HG02763 (cell line): Measurements from ENCODE around the gene S100A7.
"Not testable (repeated sequence)": the region's sequence is repeated elsewhere in the genome, so short reads cannot be mapped to it uniquely, and the experiment has no call there.

Source experiments
- ATAC-seq: cut with Tn5 transposase; IDR thresholded peaks from one replicate; pipeline ENCODE4 v1.9.1; 2021; ENCODE audit warnings: mild to moderate bottlenecking, moderate library complexity; ENCODE audit not compliant: unreplicated experiment

S100A7 gene

DNA sequence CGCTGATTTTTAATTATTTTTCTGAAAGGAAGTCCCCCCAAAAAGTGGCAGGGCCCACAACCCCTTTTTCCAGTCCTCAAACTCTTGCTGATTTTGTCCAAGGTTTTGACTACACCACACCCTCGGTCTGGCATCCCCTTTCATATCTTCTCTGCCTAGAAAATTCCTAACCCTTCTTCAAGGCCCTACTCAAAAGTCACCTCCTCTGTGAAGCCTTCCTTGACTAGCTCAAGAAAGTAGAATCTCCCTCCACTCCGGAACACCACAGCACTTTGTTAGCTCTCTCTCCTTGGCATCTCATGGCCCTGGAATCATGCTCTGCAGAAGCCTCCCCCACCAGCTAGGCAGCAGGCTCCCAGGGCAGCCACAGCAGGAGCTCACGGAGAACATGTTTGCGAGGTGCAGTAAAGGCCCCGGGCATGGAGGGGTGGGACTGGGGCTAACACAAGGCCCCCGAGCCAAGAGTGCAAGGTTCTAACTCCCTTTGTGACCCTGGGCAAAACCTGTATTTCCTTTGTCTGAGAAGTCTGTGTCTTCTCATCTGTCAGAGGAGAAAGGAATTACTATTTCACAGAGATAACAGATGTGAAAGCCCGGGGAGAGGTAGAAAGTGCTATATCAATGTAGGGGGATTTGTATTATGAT is 17.7 kb upstream of the S100A7 start:
- no peak for ATAC-seq

DNA sequence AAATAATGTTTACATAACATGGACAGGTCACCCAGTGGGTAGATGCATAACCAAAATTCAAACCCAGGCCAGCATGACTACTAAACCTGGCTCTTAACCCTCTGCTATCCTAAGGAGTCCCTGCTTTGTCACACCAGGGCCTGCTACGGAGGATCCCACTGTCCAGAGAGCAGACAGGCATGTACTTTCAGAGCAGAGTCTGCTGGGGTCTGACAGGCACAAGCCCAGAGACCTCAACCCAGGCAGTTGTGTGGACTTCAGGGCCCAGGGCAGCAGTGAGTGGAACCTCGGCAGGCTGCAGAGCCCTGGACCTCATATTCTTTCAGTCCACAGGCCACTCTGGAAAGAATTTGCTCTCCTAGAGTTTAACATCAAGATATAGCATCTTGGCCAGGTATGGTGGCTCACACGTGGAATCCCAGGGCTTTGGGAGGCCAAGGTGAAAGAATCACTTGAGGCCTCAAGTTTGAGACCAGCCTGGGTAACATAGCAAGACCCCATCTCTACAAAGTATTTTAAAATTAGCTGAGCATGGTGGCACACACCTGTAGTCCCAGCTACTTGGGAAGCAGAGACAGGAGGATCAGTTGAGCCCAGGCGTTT is 16.1 kb upstream of the S100A7 start:
- no peak for ATAC-seq

DNA sequence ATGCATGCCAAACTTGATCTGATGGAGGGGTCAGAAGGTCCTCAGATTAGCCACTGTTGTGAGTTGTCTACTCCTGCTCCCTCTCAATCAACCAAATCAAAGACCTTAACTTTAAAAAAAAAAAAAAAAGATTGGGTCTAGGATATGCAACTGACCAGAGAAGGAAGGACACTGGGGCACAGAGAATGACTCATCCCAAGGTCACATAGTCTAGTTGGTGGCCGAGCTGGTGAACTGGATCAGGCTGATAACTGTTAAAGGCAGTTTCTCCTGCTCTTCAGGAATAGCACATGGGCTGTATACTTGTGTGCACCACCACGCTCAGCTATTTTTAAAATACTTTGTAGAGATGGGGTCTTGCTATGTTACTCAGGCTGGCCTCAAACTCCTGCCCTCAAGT is 14.8 kb upstream of the S100A7 start:
- no peak for ATAC-seq

- no peak for ATAC-seq
These were observed 13.9 kb upstream of the S100A7 start for GRCh38 chr1:153474347-153474746.

DNA sequence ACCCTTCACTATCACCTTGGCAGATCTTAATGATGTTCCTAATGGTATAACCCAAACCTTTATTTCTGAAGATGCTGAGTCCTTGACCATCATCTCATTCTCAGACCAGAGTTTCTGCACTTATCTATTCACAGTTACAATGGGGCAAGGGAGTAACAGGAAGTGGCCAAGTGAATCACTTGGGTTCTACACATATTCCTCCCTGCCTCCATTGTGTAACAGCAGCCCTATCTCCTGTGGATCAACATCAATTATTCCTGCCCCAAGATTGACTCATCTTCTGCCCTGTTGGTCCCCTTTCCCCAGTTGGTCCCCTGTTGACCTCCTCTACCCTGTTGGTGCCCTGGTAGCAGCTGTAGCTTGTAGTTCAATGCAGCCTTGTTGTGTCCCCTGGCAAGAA is 10.3 kb upstream of the S100A7 start:
- ATAC-seq: no peak

DNA sequence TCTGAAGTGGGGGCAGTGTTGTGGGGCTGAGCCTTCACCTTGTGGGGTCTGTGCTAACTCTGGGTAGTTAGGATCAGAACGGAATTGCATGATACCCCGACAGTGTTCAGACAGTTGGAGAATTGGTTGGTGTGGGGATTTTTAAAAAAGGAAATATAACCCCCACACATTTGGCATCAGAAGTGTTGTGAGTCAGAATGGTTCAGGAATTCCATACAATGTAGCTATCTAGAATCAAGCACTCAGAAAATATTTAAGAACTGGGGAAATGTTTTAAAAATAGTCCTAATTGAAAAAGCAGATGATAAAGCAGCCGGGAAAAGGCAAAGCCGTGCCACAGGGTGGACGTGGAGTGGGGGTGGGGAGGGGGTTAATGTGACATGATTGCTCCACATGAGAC is 6.5 kb upstream of the S100A7 start:
- ATAC-seq: no peak

GRCh38 chr1:153465811-153466636 is 5.6 kb upstream of the S100A7 start:
- ATAC-seq: no peak

DNA sequence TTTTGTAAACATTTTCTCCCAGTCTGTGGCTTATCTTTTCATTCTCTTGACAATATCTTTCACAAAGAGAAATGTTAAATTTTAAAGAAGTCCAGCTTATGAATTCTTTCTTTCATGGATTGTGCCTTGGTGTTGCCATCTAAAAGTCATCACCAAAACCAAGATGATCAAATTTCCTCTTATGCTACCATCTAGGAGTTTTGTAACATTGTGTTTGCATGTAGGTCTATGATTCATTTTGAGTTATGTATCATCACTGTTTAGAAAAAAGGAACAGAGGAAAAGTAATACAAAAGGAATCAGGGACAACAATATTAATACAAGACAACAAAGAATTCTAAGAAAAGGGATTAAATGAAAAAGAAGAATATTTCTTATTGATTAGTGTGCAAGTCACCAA is 2.3 kb upstream of the S100A7 start:
- not testable (repeated sequence) for ATAC-seq

- ATAC-seq: no peak
These were observed 796 bp downstream of the S100A7 start for GRCh38 chr1:153459655-153460054.

GRCh38 chr1:153456396-153456795 is 4.1 kb downstream of the S100A7 start:
- ATAC-seq: no peak

- not testable (repeated sequence) for ATAC-seq
These were observed 11.6 kb downstream of the S100A7 start for GRCh38 chr1:153448851-153449250.

DNA sequence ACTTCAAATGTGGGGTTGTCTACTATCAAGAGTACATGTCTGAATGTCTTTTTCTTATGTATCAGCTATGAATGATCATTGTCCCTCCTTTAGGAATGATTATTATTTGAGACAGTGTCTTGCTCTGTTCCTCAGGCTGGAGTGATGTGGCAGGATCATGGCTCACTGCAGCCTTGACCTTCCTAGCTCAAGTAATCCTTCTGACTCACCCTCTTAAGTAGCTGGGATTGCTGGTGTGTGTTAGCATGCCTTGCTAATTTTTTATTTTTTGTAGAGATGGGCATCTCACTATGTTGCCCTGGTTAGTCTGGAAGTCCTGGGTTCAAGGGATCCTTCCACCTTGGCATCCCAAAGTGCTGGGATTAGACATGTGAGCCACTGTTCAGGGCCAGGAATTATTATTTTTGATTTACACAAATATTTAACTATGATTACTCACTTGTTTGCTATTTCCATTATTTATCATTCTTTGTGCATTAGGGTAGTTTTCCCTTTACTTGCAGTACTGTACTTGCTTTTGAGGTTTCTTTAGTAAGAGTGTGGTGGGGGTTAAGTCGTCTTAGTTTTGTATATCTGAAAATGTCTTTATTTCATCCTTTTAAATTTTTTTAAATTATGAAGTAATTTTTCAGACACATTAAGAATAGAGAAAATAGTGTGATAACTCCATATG is 12.8 kb downstream of the S100A7 start:
- no peak for ATAC-seq

GRCh38 chr1:153444078-153444477 is 16.4 kb downstream of the S100A7 start:
- no peak for ATAC-seq

DNA sequence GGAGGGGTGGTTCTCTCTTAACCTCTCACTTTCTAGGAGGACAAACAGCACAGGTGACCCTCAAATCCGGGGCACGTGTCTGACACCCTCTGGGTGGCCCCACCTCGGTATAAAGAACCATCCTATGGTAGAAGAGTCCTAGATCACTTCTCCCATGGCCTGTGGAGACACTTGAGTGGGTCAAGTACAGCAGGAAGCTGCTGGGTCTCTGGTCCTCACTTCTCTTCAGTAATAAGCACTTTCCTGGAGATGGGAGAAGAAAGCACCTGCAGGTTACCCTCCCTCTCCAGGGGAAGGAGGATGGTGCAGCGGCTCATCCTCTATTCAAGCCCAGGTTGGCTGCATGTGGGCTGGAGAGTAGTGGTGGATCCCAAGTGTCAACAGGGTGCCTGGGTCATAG is 17.0 kb downstream of the S100A7 start:
- no peak for ATAC-seq

DNA sequence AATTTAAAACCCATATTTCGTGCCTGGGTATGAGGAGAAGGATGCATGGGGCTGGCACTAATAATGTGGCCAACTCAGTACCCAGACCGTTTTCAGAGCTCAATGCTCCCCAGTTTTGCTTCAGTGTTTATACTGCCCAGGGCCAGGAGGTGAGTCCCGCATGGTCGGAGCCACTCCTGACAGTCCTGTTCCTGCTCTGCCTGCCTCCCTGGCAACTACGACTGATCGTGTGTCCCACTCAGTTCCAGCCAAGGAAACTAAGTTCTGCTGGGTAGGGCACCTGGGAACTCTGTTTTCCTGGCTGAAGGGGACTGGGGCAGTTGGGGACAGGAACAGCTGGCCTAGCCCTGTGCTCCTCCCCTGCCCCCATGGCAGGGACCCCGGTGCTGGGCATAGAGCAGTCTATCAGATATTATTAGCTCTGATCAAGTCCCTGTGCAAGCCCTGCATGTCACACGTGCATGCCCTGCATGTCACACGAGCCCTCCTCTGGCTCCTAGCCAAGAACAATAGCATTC is 19.2 kb downstream of the S100A7 start:
- no peak for ATAC-seq

DNA sequence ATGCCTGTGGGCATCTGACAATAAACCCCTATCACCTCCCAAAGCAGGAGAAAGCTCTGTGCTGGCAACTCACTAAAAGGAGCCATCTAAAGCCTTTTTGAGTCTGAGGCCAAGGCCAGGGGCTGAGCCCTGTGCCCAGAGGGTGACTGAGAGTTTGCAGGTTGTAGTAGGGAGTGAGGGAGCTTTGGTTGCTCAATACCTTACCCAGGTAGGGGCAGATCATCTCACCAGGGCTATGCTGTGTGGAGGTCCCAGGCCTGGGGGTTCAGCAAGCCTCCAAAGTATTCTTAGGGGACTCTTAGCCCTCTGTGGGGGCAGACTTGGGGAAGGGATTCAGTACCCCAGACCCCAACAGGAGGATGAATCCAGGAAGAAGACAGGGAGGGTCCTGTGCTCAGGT is 21.2 kb downstream of the S100A7 start:
- ATAC-seq: no peak

GRCh38 chr1:153438599-153438998 is 21.9 kb downstream of the S100A7 start:
- ATAC-seq: no peak

GRCh38 chr1:153437236-153437635 is 23.2 kb downstream of the S100A7 start:
- no peak for ATAC-seq

- no peak for ATAC-seq
These were observed 25.6 kb downstream of the S100A7 start for GRCh38 chr1:153434746-153435455.

DNA sequence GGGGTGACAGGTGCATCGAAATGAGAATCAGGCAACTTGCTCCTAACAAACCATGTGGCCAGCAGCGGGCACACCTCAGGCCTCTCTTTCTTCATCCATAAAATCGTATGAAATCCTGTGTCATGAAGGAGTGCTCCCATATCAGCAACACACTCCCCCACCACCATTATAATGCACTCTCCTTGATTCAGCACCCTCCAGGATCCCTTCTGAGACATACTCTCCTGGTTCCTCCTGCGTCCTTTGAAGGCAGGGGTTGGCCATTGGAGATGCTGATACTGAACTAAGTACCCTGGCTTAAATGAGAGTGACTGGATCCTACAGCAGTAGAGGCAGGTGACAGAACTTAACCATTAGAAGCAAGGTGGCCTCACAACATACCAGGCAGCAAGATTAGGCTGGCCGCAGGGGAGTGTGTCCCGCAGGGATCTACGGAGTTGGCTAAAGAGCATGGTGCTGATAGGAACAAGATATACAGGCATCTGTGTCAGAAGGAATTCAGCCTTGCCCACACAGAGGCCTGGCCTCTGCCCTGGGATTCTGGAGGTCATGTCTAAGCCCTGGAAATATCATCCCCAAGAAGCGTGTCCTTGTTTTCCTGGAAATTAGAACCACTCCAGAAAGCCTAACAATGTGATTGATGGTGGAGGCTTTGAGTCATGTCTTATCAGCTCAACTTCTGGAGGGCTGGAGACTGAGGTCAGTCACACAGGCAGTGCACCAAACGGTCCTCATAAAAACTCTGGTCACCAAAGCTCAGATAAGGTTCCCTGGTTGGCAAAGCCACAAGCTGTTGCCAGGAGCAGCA is 27.4 kb downstream of the S100A7 start:
- ATAC-seq: no peak
